MM.1S (cell line): ENCODE data around the gene RNF6.

Source experiments
- DNase-seq: peaks from one replicate; pipeline ENCODE4 v3.0.0-alpha.2; 2015
- H2AFZ ChIP-seq: fragments of 300-600 bp; sonication (generic); 2 replicates; pipeline ENCODE4 v1.6.0; 2016; ENCODE audit warnings: antibody characterized with exemption, low read length
- H3F3A ChIP-seq: fragments of 300-600 bp; sonication (generic); 2 replicates; pipeline ENCODE4 v1.6.1; 2016; ENCODE audit warnings: mild to moderate bottlenecking, antibody characterized with exemption, low read length, moderate library complexity, mixed read lengths; ENCODE audit not compliant: insufficient read depth
- H3K27ac ChIP-seq: fragments of 300-600 bp; sonication (generic); 2 replicates; pipeline ENCODE4 v1.5.1; 2016; ENCODE audit warnings: mild to moderate bottlenecking, low read length
- H3K27me3 ChIP-seq: fragments of 300-600 bp; sonication (generic); replicated peaks from 2 replicates; pipeline ENCODE4 v1.6.0; 2016; ENCODE audit warnings: low read length; ENCODE audit not compliant: insufficient read depth
- H3K36me3 ChIP-seq: fragments of 300-600 bp; sonication (generic); replicated peaks from 2 replicates; pipeline ENCODE4 v1.6.1; 2016; ENCODE audit warnings: mild to moderate bottlenecking, low read length, mixed read lengths; ENCODE audit not compliant: insufficient read depth
- H3K4me1 ChIP-seq: fragments of 300-600 bp; sonication (generic); 2 replicates; pipeline ENCODE4 v1.6.1; 2016; ENCODE audit warnings: low read length, mixed read lengths
- H3K4me2 ChIP-seq: fragments of 300-600 bp; sonication (generic); 2 replicates; pipeline ENCODE4 v1.6.0; 2016; ENCODE audit warnings: low read depth, low read length
- H3K4me3 ChIP-seq: fragments of 300-600 bp; sonication (generic); 2 replicates; pipeline ENCODE4 v1.5.1; 2016; ENCODE audit warnings: low read length, mixed read lengths
- H3K79me2 ChIP-seq: fragments of 300-600 bp; sonication (generic); 2 replicates; pipeline ENCODE4 v1.6.1; 2016; ENCODE audit warnings: mixed run types, low read length, mixed read lengths
- H3K9ac ChIP-seq: fragments of 300-600 bp; sonication (generic); 2 replicates; pipeline ENCODE4 v1.6.1; 2016; ENCODE audit warnings: low read length, mixed read lengths
- H3K9me2 ChIP-seq: fragments of 300-600 bp; sonication (generic); replicated peaks from 2 replicates; pipeline ENCODE4 v1.6.1; 2016; ENCODE audit warnings: mild to moderate bottlenecking, low read length, mixed read lengths; ENCODE audit not compliant: insufficient read depth
- H3K9me3 ChIP-seq: fragments of 300-600 bp; sonication (generic); replicated peaks from 2 replicates; pipeline ENCODE4 v1.6.1; 2016; ENCODE audit warnings: mild to moderate bottlenecking, low read length, mixed read lengths; ENCODE audit not compliant: insufficient read depth
- H4K20me1 ChIP-seq: fragments of 300-600 bp; sonication (generic); 2 replicates; pipeline ENCODE4 v1.6.1; 2016; ENCODE audit warnings: mild to moderate bottlenecking, low read length, moderate library complexity, mixed read lengths; ENCODE audit not compliant: insufficient read depth
- EZH2 ChIP-seq: fragments of 300-600 bp; sonication (generic); optimal IDR thresholded peaks from 2 replicates; pipeline ENCODE3; 2017; ENCODE audit warnings: low read depth, mild to moderate bottlenecking, antibody characterized with exemption, low read length, mixed read lengths
- EZH2phosphoT487 ChIP-seq: fragments of 300-600 bp; sonication (generic); IDR thresholded peaks from 2 replicates; pipeline ENCODE4 v1.6.1; 2018; ENCODE audit warnings: antibody characterized with exemption, low read length
- TF ChIP-seq, protein P1 (sequence below): fragments of 300-600 bp; sonication (generic); IDR thresholded peaks from 2 replicates; pipeline ENCODE4 v1.5.1; 2016; ENCODE audit warnings: antibody characterized with exemption, low read length, mixed read lengths

The RNF6 gene

DNA sequence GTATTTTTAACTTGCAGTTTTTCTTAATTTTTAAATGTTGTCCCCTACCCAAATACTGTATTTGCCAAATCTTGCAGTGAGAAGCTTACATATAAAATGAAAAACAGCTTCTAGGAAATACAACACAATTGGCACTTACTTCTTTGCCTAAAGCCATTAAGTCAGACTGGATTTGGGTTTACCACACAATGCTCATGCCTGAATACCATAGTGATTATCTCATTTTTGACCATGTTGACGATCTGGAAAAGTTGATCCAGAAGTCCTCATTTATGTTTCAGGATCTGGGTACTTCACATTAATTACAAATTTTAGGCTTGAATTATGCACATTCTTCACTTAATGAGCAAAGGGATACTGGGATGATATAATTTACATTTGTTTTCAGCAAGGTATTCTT lies 2.4 kb downstream of the RNF6 start:
- no peak overlapping the region for H3K4me2 ChIP-seq
- no peak overlapping the region for H3K9ac ChIP-seq
- no peaks in the 10 kb centered on the region for H3K4me1 ChIP-seq
- no peaks in the 10 kb centered on the region for H3K9me2 ChIP-seq
- no peak for TF ChIP-seq EZH2phosphoT487
- TF ChIP-seq, protein P1, sequence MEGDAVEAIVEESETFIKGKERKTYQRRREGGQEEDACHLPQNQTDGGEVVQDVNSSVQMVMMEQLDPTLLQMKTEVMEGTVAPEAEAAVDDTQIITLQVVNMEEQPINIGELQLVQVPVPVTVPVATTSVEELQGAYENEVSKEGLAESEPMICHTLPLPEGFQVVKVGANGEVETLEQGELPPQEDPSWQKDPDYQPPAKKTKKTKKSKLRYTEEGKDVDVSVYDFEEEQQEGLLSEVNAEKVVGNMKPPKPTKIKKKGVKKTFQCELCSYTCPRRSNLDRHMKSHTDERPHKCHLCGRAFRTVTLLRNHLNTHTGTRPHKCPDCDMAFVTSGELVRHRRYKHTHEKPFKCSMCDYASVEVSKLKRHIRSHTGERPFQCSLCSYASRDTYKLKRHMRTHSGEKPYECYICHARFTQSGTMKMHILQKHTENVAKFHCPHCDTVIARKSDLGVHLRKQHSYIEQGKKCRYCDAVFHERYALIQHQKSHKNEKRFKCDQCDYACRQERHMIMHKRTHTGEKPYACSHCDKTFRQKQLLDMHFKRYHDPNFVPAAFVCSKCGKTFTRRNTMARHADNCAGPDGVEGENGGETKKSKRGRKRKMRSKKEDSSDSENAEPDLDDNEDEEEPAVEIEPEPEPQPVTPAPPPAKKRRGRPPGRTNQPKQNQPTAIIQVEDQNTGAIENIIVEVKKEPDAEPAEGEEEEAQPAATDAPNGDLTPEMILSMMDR: no peak
- TF ChIP-seq EZH2: no peak
- peaks cover 3% of the 10 kb centered on the region for H3K36me3 ChIP-seq
- H3K27ac ChIP-seq: no peak overlapping the region
- no peaks in the 10 kb centered on the region for H3K27me3 ChIP-seq
- no peak for DNase-seq
- no peaks in the 10 kb centered on the region for H3K9me3 ChIP-seq
- peaks cover 19% of the 10 kb centered on the region for H3K79me2 ChIP-seq
- H3K4me3 ChIP-seq: no peak overlapping the region
- no peaks in the 10 kb centered on the region for H3F3A ChIP-seq
- H4K20me1 ChIP-seq: no peaks in the 10 kb centered on the region
- no peak overlapping the region for H2AFZ ChIP-seq

- TF ChIP-seq, protein P1: no peak
- no peak for TF ChIP-seq EZH2phosphoT487
- TF ChIP-seq EZH2: no peak
- Histone ChIP-seq H3K36me3 (peaks cover 3% of the 10 kb centered on the region), H3K9me2 (no peaks in the 10 kb centered on the region), H3F3A (no peaks in the 10 kb centered on the region), H3K9ac (no peak overlapping the region), H2AFZ (no peak overlapping the region), H3K4me1 (no peaks in the 10 kb centered on the region), H3K79me2 (peaks cover 12% of the 10 kb centered on the region), H3K4me2 (no peak overlapping the region), H3K27ac (no peak overlapping the region), H3K4me3 (no peak overlapping the region), H4K20me1 (no peaks in the 10 kb centered on the region), H3K9me3 (no peaks in the 10 kb centered on the region), H3K27me3 (no peaks in the 10 kb centered on the region)
- DNase-seq: no peak
These were observed 6.1 kb downstream of the RNF6 start for GRCh38 chr13:26216042-26216441.

DNA sequence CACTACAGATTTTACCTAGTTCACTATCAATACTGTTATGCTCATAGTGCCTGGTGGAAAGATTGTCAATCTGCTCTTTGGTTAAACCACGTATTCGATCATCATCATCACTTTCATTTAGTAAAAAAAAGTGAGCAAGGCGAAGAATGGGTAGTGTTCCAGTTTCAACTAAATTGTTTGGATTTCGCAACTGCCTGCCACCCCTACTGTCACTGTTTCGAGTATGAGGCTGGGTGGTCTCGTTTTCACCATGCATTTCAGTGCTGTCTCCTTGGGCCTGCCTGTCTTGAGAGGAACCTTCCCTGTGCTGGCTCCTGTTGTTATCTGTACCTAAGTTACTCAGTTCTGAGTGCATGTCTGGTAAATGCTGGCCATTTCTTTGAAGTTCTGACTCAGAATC lies 8.1 kb downstream of the RNF6 start:
- H3K4me3 ChIP-seq: no peak overlapping the region
- H3K9me3 ChIP-seq: no peaks in the 10 kb centered on the region
- no peaks in the 10 kb centered on the region for H3K4me1 ChIP-seq
- no peaks in the 10 kb centered on the region for H3F3A ChIP-seq
- H3K27ac ChIP-seq: no peak overlapping the region
- no peaks in the 10 kb centered on the region for H4K20me1 ChIP-seq
- H3K9ac ChIP-seq: no peak overlapping the region
- H3K36me3 ChIP-seq: no peaks in the 10 kb centered on the region; the same call in 1 of the 2 replicates
- no peak overlapping the region for H3K4me2 ChIP-seq
- TF ChIP-seq EZH2phosphoT487: no peak
- TF ChIP-seq EZH2: no peak
- TF ChIP-seq, protein P1: no peak
- H3K27me3 ChIP-seq: no peaks in the 10 kb centered on the region
- no peaks in the 10 kb centered on the region for H3K9me2 ChIP-seq
- H3K79me2 ChIP-seq: no peaks in the 10 kb centered on the region
- DNase-seq: no peak
- H2AFZ ChIP-seq: no peak overlapping the region
